Subcutaneous adipose tissue (tissue), 4 donors: ENCODE data around the gene THBS4. TPM values are rescaled to one million over a fixed set of nuclear protein-coding genes. Genes with fewer than 3 reads are reported as not detected.

ENCODE experiments used
- total RNA-seq, 4 donors: library from RNA; depleted of rRNA; stranded (reverse); fragments of >200 nt; gene quantifications; one replicate each; pipeline ENCODE4 v1.1.0, GENCODE V29; 2016
- TF ChIP-seq, protein P1 (sequence below): fragments of 450-650 bp; IDR thresholded peaks from one replicate; pipeline ENCODE4 v1.5.1; 2016; ENCODE audit warnings: low read depth, mild to moderate bottlenecking, control low read depth, antibody characterized with exemption, moderate library complexity

The THBS4 gene
- total RNA-seq, 4 donors from 2014 or later: 14.1 to 28.2 (median 21.2) TPM

DNA sequence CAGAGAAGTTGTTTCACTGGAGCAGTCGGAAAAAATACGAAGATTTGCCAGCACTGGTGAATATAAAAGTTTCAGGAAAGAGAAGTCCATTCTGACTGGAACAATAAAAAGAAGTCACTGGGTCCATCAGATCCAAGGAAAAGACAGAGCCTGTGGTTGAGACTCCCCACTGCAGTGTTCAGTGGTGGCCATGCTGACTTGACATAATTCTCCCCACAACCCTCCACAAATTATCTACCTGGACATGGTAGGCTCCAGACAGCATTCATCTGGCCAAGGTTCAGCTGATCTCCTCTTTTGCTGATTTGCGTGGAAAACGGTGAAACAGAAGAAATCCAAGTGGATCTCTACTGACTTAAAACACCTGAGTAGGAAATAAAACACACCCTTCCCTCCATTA, 8.0 kb downstream of the THBS4 start:
- TF ChIP-seq, protein P1, sequence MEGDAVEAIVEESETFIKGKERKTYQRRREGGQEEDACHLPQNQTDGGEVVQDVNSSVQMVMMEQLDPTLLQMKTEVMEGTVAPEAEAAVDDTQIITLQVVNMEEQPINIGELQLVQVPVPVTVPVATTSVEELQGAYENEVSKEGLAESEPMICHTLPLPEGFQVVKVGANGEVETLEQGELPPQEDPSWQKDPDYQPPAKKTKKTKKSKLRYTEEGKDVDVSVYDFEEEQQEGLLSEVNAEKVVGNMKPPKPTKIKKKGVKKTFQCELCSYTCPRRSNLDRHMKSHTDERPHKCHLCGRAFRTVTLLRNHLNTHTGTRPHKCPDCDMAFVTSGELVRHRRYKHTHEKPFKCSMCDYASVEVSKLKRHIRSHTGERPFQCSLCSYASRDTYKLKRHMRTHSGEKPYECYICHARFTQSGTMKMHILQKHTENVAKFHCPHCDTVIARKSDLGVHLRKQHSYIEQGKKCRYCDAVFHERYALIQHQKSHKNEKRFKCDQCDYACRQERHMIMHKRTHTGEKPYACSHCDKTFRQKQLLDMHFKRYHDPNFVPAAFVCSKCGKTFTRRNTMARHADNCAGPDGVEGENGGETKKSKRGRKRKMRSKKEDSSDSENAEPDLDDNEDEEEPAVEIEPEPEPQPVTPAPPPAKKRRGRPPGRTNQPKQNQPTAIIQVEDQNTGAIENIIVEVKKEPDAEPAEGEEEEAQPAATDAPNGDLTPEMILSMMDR: no peak

DNA sequence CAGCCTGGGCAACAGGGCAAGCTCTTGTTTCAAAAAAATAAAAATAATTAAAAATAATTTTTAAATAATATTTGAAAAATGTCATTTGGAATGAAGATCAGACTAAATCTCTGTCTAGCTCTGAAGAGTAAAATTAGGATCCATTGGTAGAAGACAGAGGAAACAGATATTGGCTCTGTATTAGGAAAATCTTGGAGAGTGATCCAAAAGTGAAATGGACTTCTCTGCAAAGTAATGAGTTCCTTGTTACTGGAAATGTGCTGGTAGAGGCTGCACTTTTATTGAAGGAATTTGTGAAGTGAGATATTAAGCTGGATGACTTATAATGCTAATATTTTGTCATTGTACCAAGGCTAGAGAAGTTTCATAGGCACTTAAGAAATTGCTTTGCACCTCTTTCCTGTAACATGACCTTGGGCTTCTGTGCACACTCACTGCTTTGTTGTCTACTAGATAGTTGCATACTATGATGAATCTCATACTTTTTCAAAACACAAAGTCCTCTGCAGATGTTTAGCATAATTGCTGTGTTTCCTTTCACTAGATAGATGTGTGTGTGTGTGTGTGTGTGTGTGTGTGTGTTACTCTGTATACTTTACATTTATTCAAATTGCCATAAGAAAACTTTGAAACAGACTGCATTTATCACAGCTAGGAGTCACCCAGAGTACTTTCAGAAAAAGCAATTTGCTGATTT, 13.1 kb downstream of the THBS4 start:
- TF ChIP-seq, protein P1: no peak

DNA sequence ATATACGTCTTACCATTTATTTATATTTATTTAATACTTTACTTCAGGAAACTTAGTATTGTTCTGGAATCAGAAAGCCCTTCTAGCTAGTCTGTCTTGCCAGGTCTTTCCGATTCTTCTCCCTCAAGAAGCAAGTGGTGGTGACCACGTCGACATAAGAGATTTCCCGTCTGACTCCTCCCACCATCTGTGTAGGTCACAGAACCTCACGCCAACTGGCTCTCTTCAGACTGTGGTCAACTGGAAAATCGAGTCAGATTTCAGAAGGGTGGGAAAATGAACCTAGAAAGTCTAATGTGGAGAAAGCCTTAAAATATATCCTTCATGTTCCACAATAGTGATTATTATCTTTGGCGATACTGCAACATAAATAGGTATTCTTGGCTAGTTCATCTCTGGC, 17.3 kb downstream of the THBS4 start:
- TF ChIP-seq, protein P1: no peak

DNA sequence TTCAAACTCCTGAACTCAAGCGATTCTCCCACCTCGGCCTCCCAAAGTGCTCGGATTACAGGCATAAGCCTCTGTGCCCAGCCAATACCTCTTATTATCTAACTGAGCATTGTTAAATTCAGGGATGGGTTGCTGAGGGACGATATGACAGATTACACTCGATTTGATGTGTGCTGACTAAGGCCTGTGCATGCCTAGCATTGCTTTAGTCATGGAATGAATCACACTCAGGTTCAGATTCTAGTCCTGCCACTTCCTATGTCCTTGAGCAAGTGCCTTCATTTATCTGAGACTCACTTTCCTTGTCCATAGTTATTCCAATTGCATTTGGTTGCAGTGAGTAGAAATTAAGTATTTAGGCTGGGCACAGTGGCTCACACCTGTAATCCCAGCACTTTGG, 19.5 kb downstream of the THBS4 start:
- TF ChIP-seq, protein P1: no peak

DNA sequence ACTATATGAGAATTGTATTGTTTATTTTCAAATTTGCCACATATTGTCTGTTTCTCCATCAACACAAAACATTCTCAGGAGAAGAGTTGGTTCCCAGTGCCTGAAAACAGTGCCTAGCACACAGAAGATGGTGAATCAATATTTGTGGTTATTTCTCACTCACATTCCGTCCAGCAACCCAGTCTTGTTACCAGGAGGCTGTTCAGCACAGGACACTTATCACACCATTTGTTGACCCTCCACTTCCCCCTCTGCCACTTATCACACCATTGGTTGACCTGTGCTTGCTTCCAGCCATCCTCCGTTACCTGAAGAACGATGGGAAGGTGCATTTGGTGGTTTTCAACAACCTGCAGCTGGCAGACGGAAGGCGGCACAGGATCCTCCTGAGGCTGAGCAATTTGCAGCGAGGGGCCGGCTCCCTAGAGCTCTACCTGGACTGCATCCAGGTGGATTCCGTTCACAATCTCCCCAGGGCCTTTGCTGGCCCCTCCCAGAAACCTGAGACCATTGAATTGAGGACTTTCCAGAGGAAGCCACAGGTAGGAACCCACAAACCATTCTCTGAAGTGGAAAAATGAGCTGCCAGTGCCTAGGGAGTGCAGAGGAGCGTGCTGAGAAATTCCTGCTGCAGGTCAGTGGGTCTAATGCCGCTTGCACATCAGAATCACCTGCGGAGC, 20.5 kb downstream of the THBS4 start:
- TF ChIP-seq, protein P1: no peak

DNA sequence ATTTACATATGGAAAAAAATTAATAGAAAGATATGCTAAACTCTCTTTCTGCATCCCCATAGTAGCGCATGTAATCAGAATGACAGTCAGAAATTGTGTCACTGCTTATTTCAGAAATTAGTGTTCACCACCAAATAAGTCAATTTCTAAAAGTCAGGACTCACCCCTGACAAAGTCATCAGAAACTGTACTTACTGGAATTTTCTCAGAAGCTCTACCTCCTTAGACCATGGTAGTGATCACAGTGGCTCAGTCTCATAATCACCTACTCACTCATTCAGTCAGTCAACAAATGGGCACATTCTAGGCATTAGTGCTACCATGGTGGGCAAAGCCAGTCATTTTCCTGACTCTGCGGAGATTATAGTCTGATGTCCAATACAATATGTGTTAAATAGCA, 22.0 kb downstream of the THBS4 start:
- TF ChIP-seq, protein P1: no peak

DNA sequence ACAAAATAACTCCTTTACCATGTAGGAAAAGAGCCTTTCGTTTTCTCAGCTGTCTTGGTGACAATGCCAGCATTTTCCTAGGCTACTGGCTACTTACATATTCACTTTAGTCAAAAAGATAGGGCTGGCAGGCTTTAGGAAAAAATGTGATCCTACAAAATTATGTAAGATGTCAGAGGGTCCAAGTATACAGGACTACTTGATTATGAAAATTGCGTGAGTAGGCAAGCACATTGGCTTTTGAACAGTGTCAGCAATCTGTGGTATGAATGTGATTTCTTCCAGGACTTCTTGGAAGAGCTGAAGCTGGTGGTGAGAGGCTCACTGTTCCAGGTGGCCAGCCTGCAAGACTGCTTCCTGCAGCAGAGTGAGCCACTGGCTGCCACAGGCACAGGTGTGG, 22.8 kb downstream of the THBS4 start:
- TF ChIP-seq, protein P1: no peak
